ENCODE results near the gene PKLR. TPM values are rescaled to one million over a fixed set of nuclear protein-coding genes. Genes with fewer than 3 reads are reported as not detected.

The PKLR gene
- total and polyA plus RNA-seq, 2 of the 8 experiments (the other 6 are each of a cell fraction or from before 2014, with no cell fraction given): 2.3 to 7.5 TPM

- no peak for TF ChIP-seq RFX5 (IDR thresholded peaks at IDR 0.05; ENCODE audit: borderline replicate concordance, low read depth, low read length)
- no peak for TF ChIP-seq CHD7 (IDR thresholded peaks at IDR 0.05; ENCODE audit: insufficient replicate concordance, low read length)
- TF ChIP-seq BRCA1 (IDR thresholded peaks at IDR 0.05; ENCODE audit: low read depth, low read length): no peak
- no peak for TF ChIP-seq ATF3 (IDR thresholded peaks at IDR 0.05; ENCODE audit: insufficient read depth, low read depth, low read length)
- no peak for TF ChIP-seq CREB1 (IDR thresholded peaks at IDR 0.05)
- no peak for TF ChIP-seq KDM1A (IDR thresholded peaks at IDR 0.05; ENCODE audit: borderline replicate concordance, low read length)
- TF ChIP-seq EZH2 (IDR thresholded peaks at IDR 0.05; ENCODE audit: low read depth, low read length, severe bottlenecking): no peak
- TF ChIP-seq NANOG (IDR thresholded peaks at IDR 0.05; ENCODE audit: insufficient read depth, low read depth, low read length, poor library complexity, severe bottlenecking): no peak
- TF ChIP-seq KDM4A (IDR thresholded peaks at IDR 0.05; ENCODE audit: low read depth, low read length, severe bottlenecking): no peak
- no peak for TF ChIP-seq MAFK (IDR thresholded peaks at IDR 0.05; ENCODE audit: low read depth, low read length)
These were observed 47.4 kb downstream of the PKLR start (continued) for GRCh38 chr1:155253797-155254196.

Measured in H1 (cell line).